Measurements from ENCODE around the gene DMAC1. TPM values are rescaled to one million over a fixed set of nuclear protein-coding genes. Genes with fewer than 3 reads are reported as not detected.
A peak's percentile ranks its signal among the peaks of the same experiment; 100 is the strongest.

The DMAC1 gene
- total RNA-seq, result 31.5 TPM

- Histone ChIP-seq H3K27ac (peak within 1 kb of the TSS; percentile 83 to 93), H3K27me3 (no peaks in the 10 kb centered on the region), H3K36me3 (peaks cover 8 to 19% of the 10 kb centered on the region in 2 donors), H3K4me1 (no peaks in the 10 kb centered on the region), H3K9me3 (no peaks in the 10 kb centered on the region), H3K4me3 (peak within 1 kb of the TSS; percentile 94 to 98)
- intact Hi-C loops (cut with DNase I), result no loop called here
- no peak for TF ChIP-seq CTCF (IDR thresholded peaks at IDR 0.05)
- peak in 1 of 2 donors; percentile 76 for DNase-seq (ENCODE audit: low spot score in 2 of 2)
These were observed at the start of gene DMAC1 for GRCh38 chr9:7799234-7799943. DMAC1 (minus strand) TSS chr9:7799778; CDS start chr9:7799734, 44 bp downstream.

GRCh38 chr9:7849362-7849761 lies 49.8 kb upstream of the DMAC1 start:
- no peaks in the 10 kb centered on the region for H3K36me3 ChIP-seq
- no peak for TF ChIP-seq CTCF (IDR thresholded peaks at IDR 0.05)
- no peak for DNase-seq (ENCODE audit: low spot score in 2 of 2)
- H3K9me3 ChIP-seq, result no peaks in the 10 kb centered on the region
- H3K4me1 ChIP-seq, result no peaks in the 10 kb centered on the region
- H3K27me3 ChIP-seq, result no peaks in the 10 kb centered on the region
- H3K27ac ChIP-seq, result no peak overlapping the region
- intact Hi-C loops (cut with DNase I), result no loop called here
- no peak overlapping the region for H3K4me3 ChIP-seq

GRCh38 chr9:7848498-7848897 lies 48.9 kb upstream of the DMAC1 start:
- Histone ChIP-seq H3K36me3 (no peaks in the 10 kb centered on the region), H3K27me3 (no peaks in the 10 kb centered on the region), H3K4me1 (no peaks in the 10 kb centered on the region), H3K4me3 (no peak overlapping the region), H3K9me3 (no peaks in the 10 kb centered on the region), H3K27ac (no peak overlapping the region)
- no peak for DNase-seq (ENCODE audit: low spot score in 2 of 2)
- no peak for TF ChIP-seq CTCF (IDR thresholded peaks at IDR 0.05)
- intact Hi-C loops (cut with DNase I), result no loop called here

- Histone ChIP-seq H3K36me3 (no peaks in the 10 kb centered on the region), H3K27ac (no peak overlapping the region), H3K4me3 (no peak overlapping the region), H3K4me1 (no peaks in the 10 kb centered on the region), H3K9me3 (no peaks in the 10 kb centered on the region), H3K27me3 (no peaks in the 10 kb centered on the region)
- TF ChIP-seq CTCF (IDR thresholded peaks at IDR 0.05), result no peak
- intact Hi-C loops (cut with DNase I), result no loop called here
- DNase-seq (ENCODE audit: low spot score in 2 of 2), result no peak
These were observed 44.7 kb upstream of the DMAC1 start for GRCh38 chr9:7844242-7844641.

- Histone ChIP-seq H3K4me3 (no peak overlapping the region), H3K27ac (no peak overlapping the region), H3K4me1 (no peaks in the 10 kb centered on the region), H3K9me3 (no peaks in the 10 kb centered on the region), H3K27me3 (no peaks in the 10 kb centered on the region), H3K36me3 (no peaks in the 10 kb centered on the region)
- TF ChIP-seq CTCF (IDR thresholded peaks at IDR 0.05), result no peak
- no peak for DNase-seq (ENCODE audit: low spot score in 2 of 2)
- intact Hi-C loops (cut with DNase I), result no loop called here
These were observed 42.3 kb upstream of the DMAC1 start for GRCh38 chr9:7841831-7842230.

Data from ascending aorta (tissue), 2 donors.